GM18519 (cell line): ENCODE results near the gene SNAI1.
"Not testable (repeated sequence)": the region's sequence is repeated elsewhere in the genome, so short reads cannot be mapped to it uniquely, and the experiment has no call there.

Source experiments
- ATAC-seq: cut with Tn5 transposase; IDR thresholded peaks from one replicate; pipeline ENCODE4 v1.9.1; 2021; ENCODE audit warnings: mild to moderate bottlenecking, moderate library complexity; ENCODE audit not compliant: unreplicated experiment, low FRiP score

The SNAI1 gene

DNA sequence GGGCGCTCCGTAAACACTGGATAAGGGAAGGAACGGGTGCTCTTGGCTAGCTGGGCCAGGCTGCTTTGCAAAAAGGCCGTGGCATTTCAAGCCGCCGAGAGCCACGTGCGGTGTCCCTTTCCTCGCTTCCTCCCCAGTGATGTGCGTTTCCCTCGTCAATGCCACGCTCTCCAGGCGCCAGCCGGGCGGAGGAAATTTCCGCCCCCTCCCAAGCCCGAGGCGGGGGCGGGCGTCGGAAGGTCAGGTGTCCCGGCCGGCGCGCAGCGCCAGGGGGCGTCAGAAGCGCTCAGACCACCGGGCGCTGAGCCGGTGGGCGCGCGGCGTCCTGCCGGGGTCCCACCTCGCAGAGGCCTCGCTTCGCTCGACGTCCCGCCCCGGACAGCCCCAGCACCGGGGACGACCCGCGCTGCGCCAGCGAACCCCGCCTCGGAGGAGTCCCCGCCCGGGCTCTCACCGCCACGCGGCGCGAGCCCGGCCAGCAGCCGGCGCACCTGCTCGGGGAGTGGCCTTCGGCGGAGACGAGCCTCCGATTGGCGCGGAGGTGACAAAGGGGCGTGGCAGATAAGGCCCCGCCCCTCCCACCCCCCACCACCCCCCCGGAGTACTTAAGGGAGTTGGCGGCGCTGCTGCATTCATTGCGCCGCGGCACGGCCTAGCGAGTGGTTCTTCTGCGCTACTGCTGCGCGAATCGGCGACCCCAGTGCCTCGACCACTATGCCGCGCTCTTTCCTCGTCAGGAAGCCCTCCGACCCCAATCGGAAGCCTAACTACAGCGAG is at the start of gene SNAI1:
Gene SNAI1 (plus strand): TSS at position 635 of the 777 bp plus-strand sequence. CDS start 80 bp downstream, at position 715.
- peak; percentile 71 for ATAC-seq

DNA sequence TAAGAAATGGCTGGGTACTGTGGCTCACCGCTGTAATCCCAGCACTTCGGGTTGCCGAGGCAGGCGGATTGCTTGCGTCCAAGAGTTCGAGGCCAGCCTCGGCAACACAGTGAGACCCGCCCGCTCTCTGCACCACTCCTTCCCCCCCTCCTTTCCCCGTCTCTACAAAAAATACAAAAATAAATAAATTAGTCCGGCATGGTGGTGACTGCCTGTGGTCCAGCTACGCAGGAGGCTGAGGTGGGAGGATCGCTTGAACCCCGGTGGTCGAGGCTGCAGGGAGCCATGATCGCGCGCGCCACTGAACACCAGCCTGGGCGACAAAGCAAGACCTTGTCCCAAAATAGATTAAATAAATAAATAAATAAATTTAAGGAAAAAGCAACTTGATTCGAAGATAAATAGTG is 47.0 kb upstream of the SNAI1 start:
- ATAC-seq, result no peak

DNA sequence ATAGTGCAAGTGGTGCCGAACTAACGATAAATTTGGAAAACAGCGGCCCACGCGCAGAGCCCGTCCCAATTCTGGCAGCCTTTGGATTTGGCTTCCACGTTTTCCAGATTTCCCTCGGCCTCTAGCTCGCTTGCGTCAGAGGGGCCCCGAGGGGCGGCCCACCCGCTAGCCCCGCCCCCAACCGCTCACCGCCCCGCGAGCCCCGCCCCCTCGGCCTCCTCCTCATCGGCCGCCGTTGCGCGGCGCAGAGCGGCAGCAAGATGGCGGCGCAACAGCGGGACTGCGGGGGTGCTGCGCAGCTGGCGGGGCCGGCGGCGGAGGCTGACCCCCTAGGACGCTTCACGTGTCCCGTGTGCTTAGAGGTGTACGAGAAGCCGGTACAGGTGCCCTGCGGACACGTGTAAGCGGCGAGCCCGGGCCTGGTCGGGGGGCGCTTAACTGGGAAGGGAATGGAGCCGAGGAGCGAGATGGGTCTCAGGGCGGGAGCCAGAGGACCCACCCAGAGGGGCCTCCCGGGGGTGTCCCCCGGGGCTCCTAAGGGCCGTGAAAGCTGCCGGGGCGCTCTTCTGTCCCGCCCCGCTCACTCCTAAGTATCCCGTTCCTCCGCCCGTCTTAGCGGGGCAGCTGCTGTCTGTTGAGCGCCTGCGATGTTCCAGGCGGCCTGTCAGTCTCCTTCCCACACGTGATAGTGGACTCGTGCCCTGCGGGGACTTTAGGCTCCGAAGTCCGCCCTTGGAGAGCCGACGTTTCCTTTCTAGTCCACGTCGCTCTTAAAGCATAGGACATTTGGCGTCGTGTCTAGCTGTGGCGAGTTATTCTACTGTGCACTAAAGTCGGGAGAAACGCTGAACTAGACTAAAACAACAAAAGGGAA is 46.4 kb upstream of the SNAI1 start, which contains the start of gene RNF114:
Gene RNF114 (plus strand): TSS at position 245 of the 874 bp plus-strand sequence. CDS start 16 bp downstream, at position 261.
- peak; percentile 54 for ATAC-seq

DNA sequence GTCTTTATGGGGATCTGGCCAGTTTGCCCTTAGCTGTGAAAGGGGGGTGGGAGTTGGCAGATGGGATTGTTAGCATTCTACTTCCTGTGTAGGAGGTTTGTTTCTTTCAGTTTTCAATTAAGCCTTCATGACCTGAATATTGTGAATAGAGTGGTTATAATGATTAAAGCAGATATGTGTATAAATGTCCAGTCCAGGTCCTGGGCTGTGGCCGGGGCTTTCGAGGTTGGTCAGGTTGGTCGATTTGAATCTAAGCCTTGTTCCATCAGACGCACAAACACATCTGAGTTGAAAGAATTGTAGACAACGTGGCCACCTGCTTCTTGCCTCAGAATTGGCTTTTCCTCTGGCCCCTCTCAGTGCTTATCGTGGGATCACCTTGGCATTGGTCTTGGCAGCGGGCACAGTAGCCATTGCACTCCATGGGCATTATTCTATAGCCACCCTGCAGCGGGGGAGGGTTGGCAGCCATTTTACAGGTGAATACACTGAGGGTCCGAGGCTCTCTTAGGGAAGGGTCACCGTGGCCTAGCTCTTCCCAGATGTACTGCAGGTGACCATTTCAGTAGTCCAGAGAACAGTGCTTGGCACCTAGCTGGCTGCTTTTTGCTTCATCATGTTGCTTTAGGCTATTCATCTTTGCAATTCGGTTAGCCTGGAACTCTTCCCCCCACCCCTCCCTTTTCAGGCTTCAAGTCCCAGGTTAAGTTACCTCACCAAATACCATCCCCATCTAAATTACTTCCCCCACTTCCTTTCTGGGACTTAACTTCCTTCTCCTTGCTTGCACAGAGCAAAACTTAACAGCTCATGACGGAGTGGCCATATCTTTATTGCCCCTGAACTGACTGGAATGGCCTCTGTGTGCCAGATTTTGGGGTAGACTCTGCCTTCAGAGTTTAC is 45.5 kb upstream of the SNAI1 start:
- no peak for ATAC-seq

DNA sequence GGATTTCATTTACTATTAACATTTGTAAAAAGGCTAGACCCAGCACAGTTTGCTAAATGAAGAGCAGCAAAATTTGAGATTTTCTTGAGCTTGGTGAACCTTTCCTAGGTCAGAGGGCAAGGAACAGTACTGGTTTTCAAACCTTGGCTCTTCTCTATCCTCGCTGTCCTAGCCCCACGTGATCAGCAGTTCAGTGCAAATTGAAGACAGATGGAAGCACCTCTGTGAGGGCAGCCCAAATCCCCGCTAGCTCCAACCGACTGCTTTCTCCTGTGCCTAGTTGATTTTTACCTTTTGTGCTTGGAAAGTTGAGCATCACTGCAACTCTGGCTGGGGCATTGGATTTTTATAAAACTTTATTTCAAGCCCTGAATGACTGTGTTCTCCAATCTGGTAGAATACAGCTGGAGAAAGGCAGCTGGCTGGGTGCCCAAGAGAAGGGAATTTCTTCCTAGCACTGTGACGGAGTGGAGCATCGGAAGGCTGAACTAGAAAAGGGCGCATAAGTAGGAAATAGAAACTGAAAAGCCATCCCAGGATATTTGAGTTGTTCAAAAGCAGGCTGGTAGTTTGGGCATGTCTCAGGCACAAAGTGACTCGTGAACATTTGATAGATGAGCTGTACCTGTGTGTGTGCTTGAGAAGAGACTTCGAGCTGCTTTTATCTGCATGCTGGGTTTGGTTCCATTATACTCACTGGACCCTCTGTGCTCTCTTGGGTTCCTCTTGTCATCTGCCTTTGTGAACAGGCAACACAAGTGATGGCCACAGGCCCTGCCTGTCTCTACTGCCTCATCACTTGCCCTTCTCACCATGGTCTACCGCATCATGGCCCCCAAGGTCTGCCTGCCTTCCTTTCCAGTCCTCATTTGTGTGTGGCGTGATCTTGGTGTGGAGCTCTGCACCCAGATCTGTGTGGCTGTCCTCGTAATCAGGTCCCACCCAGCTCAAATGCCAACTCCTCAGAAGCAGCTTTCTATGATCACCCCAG is 44.3 kb upstream of the SNAI1 start:
- ATAC-seq, result no peak

DNA sequence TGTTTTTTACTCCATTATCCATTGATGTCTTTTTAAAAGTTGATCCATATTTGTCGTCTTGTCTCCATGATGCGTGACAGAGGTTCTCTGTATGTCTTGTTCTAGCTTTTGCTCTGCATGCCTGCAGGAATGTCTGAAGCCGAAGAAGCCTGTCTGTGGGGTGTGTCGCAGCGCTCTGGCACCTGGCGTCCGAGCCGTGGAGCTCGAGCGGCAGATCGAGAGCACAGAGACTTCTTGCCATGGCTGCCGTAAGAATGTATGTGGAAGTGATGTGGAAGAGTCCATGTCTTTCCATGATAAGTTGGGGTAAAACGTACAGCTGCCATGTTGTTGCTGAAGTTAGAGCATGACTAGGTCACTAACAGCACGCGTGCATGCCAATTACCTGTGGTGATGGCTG is 41.3 kb upstream of the SNAI1 start:
- ATAC-seq, result no peak

DNA sequence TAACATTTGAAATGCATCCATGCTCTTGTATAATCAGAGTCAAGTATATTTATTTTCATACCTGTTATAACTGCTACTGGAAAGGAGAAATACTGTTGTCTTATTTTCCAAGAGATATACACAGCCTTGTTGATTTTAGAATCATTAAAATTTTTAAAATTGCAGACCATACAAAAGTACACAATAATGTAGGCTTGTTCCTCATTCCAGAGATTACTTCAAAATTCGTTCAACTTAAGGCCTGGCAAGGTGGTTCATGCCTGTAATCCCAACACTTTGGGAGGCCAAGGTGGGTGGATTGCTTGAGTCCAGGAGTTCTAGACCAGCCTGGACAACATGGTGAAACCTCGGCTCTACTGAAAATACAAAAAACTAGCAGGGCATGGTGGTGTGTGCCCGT is 40.5 kb upstream of the SNAI1 start:
- no peak for ATAC-seq

DNA sequence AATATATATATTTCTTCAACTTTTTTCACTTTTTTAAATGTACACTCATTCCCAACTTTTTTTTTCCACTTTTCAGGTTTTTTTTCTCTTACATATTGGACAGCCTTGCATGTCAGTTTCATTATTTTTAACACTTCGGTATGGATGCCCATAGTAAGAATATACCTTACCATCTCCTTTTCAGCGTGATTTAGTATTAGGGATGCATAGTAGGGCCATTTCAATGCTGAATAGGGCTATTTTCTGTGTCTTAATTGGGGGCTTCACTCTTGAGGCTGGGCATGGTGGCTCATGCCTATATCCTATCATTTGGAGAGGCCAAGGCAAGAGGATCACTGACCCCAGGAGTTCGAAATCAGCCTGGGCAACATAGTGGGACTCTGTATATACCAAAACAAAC is 39.8 kb upstream of the SNAI1 start:
- ATAC-seq, result no peak

DNA sequence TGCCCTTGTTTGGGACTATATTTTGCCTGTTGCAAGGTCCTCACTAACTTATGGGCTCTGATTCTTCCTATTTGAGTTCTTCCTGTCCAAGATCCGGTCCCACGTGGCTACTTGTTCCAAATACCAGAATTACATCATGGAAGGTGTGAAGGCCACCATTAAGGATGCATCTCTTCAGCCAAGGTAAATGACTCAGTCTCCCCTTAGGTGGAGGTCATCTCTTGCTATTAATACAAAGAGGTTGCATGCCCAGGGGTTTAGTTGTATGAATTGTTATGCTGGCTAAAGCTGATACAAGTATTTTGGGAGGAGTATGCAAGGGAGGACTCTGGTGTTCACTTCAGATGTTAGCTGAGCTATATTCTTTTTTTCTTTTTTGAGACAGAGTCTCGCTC is 37.5 kb upstream of the SNAI1 start:
- ATAC-seq, result no peak

DNA sequence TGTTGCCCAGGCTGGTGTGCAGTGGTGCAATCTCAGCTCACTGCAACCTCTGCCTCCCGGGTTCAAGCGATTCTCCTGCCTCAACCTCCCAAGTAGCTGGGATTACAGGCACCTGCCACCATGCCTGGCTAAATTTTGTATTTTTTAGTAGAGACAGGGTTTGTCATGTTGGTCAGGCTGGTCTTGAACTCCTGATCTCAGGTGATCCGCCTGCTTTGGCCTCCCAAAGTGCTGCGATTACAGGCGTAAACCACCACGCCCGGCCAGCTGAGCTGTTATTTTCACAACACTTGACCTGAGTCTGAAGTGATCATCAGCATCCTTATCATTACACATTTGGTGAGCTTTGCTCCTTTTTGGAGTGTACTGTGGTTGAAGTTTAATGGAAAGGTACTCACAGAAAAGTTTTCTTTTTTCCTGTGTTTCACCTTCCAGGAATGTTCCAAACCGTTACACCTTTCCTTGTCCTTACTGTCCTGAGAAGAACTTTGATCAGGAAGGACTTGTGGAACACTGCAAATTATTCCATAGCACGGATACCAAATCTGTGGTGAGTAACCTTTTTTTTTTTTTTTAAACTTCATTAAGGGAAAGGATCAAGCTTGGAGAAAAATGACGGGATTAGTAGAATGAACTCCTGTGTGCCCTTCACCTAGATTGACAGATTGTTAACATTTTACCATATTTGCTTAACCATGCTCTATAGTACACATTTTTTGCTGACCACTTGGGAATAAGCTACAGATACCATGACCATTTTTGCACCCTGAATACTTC is 36.9 kb upstream of the SNAI1 start:
- no peak for ATAC-seq

DNA sequence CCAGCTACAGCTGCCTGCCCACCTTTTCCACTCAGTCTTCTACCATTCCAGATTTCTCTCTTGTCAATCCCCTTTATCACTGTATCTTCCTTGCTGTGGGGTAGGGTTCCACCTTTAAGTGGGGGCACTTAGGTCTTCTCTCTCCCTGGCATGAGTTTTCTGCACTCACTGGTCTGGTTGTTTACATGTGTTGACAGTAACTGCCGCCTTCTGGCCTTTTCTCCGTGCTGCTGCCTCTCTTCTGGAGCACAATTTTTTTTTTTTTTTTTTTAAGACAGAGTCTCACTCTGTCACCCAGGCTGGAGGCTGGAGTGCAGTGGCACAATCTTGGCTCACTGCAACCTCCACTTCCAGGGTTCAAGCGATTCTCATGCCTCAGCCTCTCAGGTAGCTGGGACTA is 34.6 kb upstream of the SNAI1 start:
- ATAC-seq, result no peak

DNA sequence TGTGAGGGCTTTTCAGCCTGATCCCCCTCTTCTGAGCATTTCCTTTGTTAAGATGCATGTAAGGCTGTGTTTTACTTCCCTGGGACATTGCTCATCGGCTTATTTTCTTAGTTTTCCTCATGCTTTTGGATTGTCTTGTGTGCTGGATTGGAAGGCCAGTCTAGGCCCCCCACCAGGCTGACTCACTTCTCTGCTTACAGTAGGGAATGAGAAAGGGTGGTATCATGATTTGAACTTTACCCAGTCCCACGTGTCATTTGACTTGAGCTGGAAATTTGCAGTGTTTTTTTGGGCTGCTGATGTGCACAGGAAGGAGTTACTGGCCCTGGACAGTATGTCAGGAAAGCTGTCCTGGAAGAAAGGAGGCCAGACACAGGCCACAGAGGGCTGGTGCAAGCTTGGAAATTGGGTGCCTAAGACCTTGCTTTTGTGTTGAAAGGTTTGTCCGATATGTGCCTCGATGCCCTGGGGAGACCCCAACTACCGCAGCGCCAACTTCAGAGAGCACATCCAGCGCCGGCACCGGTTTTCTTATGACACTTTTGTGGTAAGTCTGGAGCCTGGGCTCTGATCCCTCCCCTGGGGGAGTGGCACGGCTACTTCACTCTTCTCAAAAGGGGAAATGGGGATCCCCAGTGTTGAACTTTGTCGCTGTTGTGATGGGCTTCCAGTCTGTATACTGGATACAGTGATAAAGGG is 33.8 kb upstream of the SNAI1 start:
- ATAC-seq, result no peak

DNA sequence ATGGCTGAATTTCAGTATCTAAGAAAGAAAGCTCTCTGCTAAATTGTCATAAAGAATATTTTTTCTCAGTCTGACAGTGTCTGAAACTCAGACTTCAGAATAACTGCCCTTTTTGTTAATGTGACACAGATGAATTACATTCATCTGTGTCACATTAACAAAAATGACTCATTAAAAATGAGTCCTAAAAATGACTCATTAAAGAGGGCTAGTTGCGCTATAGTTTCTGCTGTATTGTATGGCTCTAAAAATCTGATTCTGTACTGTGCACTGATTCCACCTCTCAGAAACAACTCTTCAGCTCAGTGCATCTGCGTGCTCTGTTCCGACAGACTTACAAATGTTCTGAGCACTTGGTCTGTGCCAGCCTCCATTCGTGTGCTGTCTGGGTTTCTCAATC is 31.6 kb upstream of the SNAI1 start:
- ATAC-seq, result no peak

DNA sequence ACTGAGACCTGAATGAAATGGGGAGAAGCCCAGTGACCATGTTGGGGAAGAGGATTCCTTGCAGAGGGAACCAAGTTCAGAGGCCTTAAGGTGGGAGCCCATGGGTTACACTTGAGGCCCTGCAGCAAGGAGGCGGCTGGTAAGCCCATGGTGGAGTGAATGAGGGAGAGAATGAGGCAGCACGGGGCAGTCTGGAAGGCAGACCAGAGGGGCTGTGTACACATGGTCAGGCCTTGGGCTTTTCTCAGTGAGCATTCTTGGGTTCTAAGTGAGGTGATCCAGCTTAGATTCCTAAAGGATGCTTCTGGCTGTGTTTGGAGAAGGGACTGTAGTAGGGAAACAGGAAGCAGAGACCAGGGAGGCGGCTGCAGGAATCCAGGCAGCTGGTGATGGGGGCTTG is 27.6 kb upstream of the SNAI1 start:
- no peak for ATAC-seq

DNA sequence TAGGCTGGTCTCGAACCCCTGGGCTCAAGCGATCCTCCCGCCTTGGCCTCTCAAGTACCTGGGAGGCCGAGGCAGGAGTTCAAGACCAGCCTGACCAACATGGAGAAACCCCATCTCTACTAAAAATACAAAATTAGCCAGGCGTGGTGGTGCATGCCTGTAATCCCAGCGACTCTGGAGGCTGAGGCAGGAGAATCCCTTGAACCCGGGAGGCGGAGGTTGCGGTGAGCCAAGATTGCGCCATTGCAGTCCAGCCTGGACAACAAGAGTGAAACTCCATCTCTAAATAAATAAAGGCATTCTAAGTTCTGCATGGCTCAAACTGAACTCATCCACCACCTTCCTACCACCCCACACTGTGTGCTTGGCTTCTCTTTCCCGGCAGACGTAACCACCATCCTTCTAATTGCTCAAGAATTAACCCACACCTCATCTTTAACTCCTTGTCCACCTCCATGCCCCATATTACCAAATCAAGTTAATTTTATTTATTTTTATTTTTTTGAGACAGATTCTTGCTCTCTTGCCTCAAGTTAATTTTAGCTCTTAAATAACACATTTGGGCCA is 26.9 kb upstream of the SNAI1 start:
- not testable (repeated sequence) for ATAC-seq

DNA sequence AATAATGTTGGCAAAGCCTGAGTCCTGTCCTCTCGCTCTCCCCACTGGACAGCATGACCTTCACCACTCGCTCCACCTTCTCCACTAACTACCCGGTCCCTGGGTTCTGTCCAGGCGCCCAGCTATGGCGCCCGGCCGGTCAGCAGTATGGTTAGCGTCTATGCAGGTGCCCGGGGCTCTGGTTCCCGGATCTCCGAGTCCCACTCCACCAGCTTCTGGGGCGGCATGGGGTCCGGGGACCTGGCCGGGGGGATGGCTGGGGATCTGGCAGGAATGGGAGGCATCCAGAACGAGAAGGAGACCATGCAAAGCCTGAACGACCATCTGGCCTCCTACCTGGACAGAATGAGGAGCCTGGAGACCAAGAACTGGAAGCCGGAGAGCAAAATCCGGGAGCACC is 26.1 kb upstream of the SNAI1 start:
- no peak for ATAC-seq

DNA sequence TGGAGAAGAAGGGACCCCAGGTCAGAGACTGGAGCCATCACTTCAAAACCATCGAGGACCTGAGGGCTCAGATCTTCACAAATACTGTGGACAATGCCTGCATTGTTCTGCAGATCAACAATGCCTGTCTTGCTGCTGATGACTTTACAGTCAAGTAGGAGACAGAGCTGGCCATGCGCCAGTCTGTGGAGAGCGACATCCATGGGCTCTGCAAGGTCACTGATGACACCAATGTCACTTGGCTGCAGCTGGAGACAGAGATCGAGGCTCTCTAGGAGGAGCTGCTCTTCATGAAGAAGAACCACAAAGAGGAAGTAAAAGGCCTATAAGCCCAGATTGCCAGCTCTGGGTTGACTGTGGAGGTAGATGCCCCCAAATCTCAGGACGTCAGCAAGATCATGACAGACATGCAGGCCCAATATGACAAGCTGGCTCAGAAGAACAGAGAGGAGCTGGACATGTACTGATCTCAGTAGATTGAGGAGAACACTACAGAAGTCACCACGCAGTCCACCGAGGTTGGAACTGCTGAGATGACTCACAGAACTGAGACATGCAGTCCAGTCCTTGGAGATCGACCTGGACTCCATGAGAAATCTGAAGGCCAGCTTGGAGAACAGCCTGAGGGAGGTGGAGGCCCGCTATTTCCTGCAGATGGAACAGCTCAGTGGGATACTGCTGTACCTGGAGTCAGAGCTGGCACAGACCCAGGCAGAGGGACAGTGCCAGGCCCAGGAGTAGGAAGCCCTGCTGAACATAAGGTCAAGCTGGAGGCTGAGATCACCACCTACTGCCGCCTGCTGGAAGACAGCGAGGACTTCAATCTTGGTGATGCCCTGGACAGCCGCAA is 25.5 kb upstream of the SNAI1 start:
- ATAC-seq, result not testable (repeated sequence)
